Measurements from ENCODE around the gene FLYWCH1. TPM values are rescaled to one million over a fixed set of nuclear protein-coding genes. Genes with fewer than 3 reads are reported as not detected.
"Not testable (repeated sequence)": the region's sequence is repeated elsewhere in the genome, so short reads cannot be mapped to it uniquely, and the experiment has no call there.

The FLYWCH1 gene
- total RNA-seq, 4 donors from 2014 or later = 31.3 to 49.8 (median 41.5) TPM

- DNase-seq = no peak
- no peak overlapping the region for H3K4me3 ChIP-seq (replicated peaks in 1 of 3)
- 83 to 84% methylated on average over 4 of the region's 4 CpGs for WGBS, 2 donors
- H3K27ac ChIP-seq = no peak overlapping the region
- intact Hi-C loops (cut with DNase I) = no loop called here
- peaks cover 32 to 48% of the 10 kb centered on the region in 2 donors for H3K36me3 ChIP-seq
- no peaks in the 10 kb centered on the region for H3K4me1 ChIP-seq
- no peaks in the 10 kb centered on the region for H3K27me3 ChIP-seq
- H3K9me3 ChIP-seq = no peaks in the 10 kb centered on the region
- TF ChIP-seq POLR2A (IDR thresholded peaks at IDR 0.05) (no peak), CTCF (IDR thresholded peaks at IDR 0.05) (no peak)
Measured at GRCh38 chr16:2942045-2942444, 30.3 kb downstream of the FLYWCH1 start.

- H3K27me3 ChIP-seq; H3K4me3 ChIP-seq (replicated peaks in 1 of 3); intact Hi-C loops (cut with DNase I); DNase-seq; H3K9me3 ChIP-seq; H3K27ac ChIP-seq; H3K4me1 ChIP-seq: not testable (repeated sequence)
- WGBS, 2 donors = 83 to 95% methylated on average over 11 to 12 of the region's 12 CpGs
- peaks cover 18 to 36% of the 10 kb centered on the region in 2 donors for H3K36me3 ChIP-seq
Measured at GRCh38 chr16:2943716-2944115, 32.0 kb downstream of the FLYWCH1 start.

- Histone ChIP-seq H3K27me3 (no peaks in the 10 kb centered on the region), H3K4me1 (no peaks in the 10 kb centered on the region), H3K9me3 (no peaks in the 10 kb centered on the region), H3K27ac (no peak overlapping the region), H3K36me3 (peaks cover 4 to 16% of the 10 kb centered on the region in 2 donors), H3K4me3 (replicated peaks in 1 of 3) (no peak overlapping the region)
- DNase-seq = no peak
- intact Hi-C loops (cut with DNase I) = no loop called here
- 97% methylated on average over 4 of the region's 4 CpGs for WGBS, 2 donors
- TF ChIP-seq POLR2A (IDR thresholded peaks at IDR 0.05) = no peak
- no peak for TF ChIP-seq CTCF (IDR thresholded peaks at IDR 0.05)
Measured at GRCh38 chr16:2946649-2947048, 34.9 kb downstream of the FLYWCH1 start.

- Histone ChIP-seq H3K9me3 (no peaks in the 10 kb centered on the region), H3K27ac (no peak overlapping the region), H3K27me3 (no peaks in the 10 kb centered on the region), H3K4me3 (replicated peaks in 1 of 3) (no peak overlapping the region), H3K36me3 (peaks cover 0 to 4% of the 10 kb centered on the region in 2 donors), H3K4me1 (no peaks in the 10 kb centered on the region)
- intact Hi-C loops (cut with DNase I) = no loop called here
- DNase-seq = no peak
- TF ChIP-seq CTCF (IDR thresholded peaks at IDR 0.05) (no peak), POLR2A (IDR thresholded peaks at IDR 0.05) (no peak)
- 87 to 89% methylated on average over 24 to 32 of the region's 36 CpGs for WGBS, 2 donors
Measured at GRCh38 chr16:2948807-2949704, 37.3 kb downstream of the FLYWCH1 start.

GRCh38 chr16:2949705-2950352 lies 38.1 kb downstream of the FLYWCH1 start:
- intact Hi-C loops (cut with DNase I) = no loop called here
- no peak for TF ChIP-seq POLR2A (IDR thresholded peaks at IDR 0.05)
- no peak for TF ChIP-seq CTCF (IDR thresholded peaks at IDR 0.05)
- Histone ChIP-seq H3K27ac (no peak overlapping the region), H3K4me3 (replicated peaks in 1 of 3) (no peak overlapping the region), H3K9me3 (no peaks in the 10 kb centered on the region), H3K27me3 (no peaks in the 10 kb centered on the region), H3K36me3 (peaks cover 0 to 4% of the 10 kb centered on the region in 2 donors), H3K4me1 (no peaks in the 10 kb centered on the region)
- 86 to 91% methylated on average over 8 to 15 of the region's 19 CpGs for WGBS, 2 donors
- DNase-seq = no peak
